Right renal cortex interstitium (tissue), 3 donors: ENCODE results near the gene DLK2. TPM values are rescaled to one million over a fixed set of nuclear protein-coding genes. Genes with fewer than 3 reads are reported as not detected.
"Not testable (repeated sequence)": the region's sequence is repeated elsewhere in the genome, so short reads cannot be mapped to it uniquely, and the experiment has no call there.

Experiments used
- DNase-seq, 3 donors: peaks; one replicate each; pipeline ENCODE4 v3.0.0-alpha.2; 2013; ENCODE audit warnings: low read depth in 3 of 3, low spot score in 2 of 3
- polyA plus RNA-seq, 3 donors: library from polyadenylated mRNA; unstranded; fragments of 120-200 nt; gene quantifications; one replicate each; pipeline ENCODE4 v1.2.1, GENCODE V29; 2013; ENCODE audit not compliant: insufficient read length in 3 of 3

DLK2 gene
- polyA plus RNA-seq, 3 donors: 0.53 to 0.90 (median 0.75) TPM

DNA sequence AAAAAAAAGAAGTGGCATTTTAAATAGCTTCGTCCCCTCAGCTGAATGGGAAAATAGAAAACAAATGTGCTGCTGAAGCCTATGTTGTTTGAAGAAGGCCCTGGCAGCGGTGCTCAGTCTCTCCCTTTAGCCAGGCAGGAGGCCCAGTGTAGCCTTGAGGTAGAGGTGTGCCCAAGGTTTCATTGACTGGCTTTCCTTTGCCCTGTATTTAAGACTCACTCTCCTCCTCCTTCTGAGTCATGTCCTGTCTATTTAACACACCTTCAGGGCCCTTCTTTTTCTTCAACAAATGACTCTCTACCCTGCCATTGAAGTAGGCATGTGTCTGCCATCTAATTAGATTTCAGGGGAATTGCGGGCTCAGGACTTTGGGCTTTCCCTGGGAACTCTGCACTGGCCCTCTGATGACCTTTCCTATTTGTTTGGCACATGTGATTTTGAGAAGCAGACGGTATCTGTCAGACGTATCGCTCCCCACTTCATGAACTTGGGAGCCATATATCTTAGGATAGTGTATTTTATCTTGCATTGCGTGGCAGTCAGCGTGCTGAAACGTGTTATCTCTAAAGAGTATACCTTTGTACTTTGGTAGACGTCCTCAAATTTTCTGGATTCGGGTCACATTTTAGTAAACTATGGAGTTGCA lies 26.4 kb upstream of the DLK2 start:
- no peak for DNase-seq

GRCh38 chr6:43481075-43481474 lies 25.7 kb upstream of the DLK2 start:
- DNase-seq: no peak

DNA sequence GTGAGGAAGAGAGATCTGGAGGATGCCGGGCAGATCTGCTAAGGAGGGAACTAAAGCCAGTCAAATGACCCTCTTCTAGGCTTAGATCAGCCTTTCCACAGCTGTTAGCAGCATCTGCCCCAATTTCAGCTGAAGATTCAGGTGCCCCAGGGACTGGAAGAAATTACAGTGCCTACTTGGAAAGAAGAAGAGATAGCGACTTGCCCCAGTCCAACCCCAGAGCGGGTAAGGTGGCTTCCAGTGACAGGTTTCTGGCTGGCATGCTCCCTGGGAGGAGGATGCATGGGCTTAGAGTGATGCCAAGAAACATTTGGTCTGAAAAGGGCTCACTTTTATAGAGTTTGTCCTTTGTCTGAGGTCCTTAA lies 22.6 kb upstream of the DLK2 start:
- DNase-seq: no peak

DNA sequence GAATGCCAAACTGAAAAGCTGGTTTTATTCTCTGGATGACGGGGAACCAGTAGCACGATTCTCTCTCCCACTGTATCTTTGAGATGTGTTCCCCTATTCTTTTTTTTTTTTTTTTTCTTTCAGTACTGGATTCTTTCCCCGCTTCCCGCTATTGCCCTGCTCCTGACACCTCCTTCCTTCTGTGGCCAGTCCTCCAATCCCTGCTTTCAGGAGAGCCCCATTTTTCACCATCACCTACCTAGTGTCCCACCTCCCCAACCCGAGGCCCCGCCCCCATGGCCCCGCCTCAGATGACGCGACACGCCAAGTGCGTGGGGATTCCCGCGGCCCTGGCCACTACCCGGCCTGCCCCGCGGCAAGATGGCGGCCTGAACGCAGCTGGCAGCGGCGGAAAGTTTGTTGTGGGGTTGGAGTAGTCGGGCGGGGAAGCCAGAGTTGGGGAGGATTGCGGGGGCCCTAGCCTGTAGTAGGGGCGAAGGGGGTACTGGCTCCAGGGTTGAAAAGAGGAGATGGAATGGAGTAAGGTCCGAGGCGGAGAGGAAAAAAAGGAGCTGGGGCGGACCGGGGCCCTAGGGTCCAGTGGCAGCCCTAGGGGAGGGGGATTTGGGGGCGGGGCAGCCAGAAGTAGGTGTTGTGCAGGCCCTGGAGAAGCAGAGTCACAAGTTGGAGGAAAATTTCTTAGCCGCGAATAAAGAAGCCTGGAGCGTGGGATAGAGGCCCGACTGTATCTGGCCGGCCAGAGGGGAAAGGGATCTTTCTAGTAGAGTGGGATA lies 22.1 kb upstream of the DLK2 start, which contains the start of gene TJAP1:
Gene TJAP1 (plus strand): TSS at position 336 of the 773 bp plus-strand sequence. CDS start 21,432 bp downstream, outside the sequence.
- DNase-seq: peak; percentile 67 to 86 (median 81)

DNA sequence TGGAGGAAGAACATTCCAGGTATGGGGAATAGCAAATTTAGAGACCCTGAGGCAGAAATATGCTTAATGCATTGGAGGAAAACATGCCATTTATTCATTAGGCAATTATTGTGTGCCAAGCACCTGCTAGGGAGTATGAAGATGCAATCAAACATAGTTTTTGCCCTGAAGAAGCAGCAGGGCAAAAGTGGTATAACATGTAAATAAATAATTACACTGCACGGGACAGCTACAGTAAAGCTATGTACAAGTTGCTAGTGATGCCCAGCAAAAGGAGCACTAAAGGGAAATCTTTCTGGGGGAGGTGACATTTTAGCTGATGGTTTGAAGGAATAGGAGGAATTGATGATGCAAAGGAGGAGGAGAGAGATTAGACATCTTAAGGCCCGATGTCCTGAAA lies 21.4 kb upstream of the DLK2 start:
- no peak for DNase-seq

- no peak for DNase-seq
Measured at GRCh38 chr6:43475516-43475915, 20.2 kb upstream of the DLK2 start.

- no peak for DNase-seq
Measured at GRCh38 chr6:43472515-43472914, 17.2 kb upstream of the DLK2 start.

- DNase-seq: no peak
Measured at GRCh38 chr6:43471399-43471798, 16.1 kb upstream of the DLK2 start.

- no peak for DNase-seq
Measured at GRCh38 chr6:43469947-43470346, 14.6 kb upstream of the DLK2 start.

DNA sequence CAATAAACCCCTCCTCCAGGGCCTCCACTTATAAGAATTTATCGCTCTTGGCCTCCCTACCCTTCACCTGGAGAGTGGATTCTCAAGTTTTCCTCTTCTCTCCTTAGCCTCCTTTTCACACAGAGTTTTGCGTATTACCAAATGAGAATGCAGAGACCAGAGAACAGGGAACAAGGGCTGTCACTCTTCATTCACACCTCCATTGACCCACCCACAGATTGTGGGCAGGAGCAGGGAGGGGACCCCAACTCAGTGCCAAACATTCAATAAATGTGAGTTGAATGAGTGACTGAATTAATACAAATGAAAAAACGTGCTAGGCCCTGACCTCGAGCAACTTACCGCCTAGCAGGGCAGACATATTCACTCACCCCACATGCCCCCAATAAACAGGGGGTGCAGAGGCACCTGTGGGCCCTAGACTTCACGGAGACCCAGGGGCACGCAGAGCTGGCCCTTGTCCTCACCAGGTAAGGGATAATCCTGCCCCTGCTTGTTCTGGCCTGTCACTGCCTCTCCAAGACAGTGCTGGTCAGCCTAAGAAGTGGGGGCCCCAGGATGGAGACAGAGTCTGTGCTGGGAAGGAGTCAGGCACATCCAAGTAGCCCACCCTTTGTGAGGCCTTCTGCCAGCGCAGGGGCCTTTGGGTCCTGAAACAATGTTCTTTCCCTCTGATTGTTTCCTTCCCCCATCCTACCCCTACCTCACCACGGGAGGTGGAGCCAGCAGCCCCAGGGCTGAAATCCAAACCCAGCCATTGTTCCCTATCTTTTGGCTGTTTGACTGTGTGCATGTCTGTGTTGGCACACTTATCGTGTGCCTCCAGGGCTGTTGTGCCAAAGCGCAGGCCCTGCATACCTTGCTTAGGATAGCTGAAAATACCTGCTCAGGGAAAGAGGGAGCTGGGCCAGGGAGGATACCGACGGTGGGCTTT lies 13.7 kb upstream of the DLK2 start:
- no peak for DNase-seq

DNA sequence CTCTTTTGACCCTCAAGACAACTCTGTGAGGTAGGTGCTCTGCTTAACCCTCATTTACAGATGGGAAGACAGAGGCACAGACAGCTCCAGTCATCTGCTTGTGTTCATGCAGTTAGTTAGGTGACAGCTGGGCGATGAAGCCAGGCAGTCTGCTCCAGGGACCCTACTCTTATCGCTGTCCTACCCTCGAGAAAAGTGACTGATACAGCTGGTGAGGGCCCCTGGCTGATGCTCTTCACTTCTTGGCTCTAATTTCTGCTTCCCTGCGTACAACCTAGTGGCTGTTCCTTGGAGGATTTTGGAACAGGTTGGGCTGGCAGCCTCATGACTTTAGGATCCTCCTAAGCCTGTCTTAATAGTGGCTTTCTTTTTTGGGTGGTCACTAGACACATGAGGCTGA lies 12.9 kb upstream of the DLK2 start:
- DNase-seq: no peak

DNA sequence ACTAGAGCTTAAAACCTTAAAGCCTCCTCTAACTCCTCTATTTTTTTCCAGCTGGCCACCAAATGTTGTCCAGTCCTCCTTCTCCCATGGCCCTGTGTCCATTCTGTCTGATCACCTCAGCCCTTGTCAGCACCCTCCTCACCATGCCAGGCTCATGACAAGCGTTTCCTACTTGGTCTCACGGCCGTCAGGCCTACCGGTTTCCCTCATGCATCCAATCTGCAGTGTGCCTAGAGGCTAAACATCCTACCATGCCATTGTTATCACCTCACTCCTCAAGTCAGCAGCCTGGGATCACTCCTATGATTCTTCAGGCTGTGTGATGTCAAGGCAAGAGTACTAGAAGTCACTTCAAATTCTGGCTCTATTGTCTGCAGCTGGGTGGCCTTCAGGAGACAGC lies 12.4 kb upstream of the DLK2 start:
- DNase-seq: no peak

- DNase-seq: not testable (repeated sequence)
Measured at GRCh38 chr6:43467265-43467664, 11.9 kb upstream of the DLK2 start.

GRCh38 chr6:43465948-43466347 lies 10.6 kb upstream of the DLK2 start:
- no peak for DNase-seq

DNA sequence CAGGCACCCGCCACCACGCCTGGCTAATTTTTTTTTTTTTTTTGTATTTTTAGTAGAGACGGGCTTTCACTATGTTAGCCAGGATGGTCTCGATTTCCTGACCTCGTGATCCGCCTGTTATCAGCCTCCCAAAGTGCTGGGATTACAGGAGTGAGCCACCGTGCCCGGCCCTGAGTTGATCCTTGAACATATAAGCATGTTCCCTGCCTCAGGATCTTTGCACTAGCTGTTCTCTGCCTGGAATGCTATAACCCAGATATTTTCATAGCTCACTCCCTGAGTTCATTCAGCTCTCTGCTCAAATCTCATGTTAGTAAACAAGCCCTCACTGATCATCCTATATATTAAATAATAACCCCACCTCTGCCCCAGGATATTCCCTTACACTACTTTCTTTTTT lies 9.0 kb upstream of the DLK2 start:
- DNase-seq: no peak

GRCh38 chr6:43461936-43462335 lies 6.6 kb upstream of the DLK2 start:
- DNase-seq: no peak

GRCh38 chr6:43460032-43460431 lies 4.7 kb upstream of the DLK2 start:
- DNase-seq: no peak

- DNase-seq: no peak
Measured at GRCh38 chr6:43459535-43459934, 4.2 kb upstream of the DLK2 start.

DNA sequence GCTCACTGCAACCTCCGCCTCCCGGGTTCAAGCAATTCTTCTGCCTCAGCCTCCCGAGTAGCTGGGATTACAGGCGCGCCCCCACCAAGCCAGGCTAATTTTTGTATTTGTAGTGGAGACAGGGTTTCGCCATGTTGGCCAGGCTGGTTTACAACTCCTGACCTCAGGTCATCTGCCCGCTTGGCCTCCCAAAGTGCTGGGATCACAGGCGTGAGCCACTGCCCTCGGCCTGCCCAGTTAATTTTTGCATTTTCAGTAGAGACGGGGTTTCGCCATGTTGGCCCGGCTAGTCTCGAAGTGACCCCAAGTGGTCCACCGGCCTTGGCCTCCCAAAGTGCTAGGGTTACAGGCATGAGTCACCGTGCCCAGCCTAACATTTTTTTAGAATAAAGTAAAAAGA lies 2.8 kb upstream of the DLK2 start:
- DNase-seq: not testable (repeated sequence)

GRCh38 chr6:43457643-43458042 lies 2.3 kb upstream of the DLK2 start:
- no peak for DNase-seq
